BLaER1 treated with 17β-estradiol and CSF1 and Interleukin-3, amounts not matched to agents 10 nM and 100 nM (cell line): Measurements from ENCODE around the gene PLS3.

ENCODE experiments used
- H3K27ac ChIP-seq, 11 experiments: shearing (Covaris generic); formaldehyde crosslinking; 2 replicates each; pipeline ENCODE4 v1.8.1; 2022
- H3K27me3 ChIP-seq, 11 experiments: shearing (Covaris generic); formaldehyde crosslinking; 2 replicates each; pipeline ENCODE4 v1.8.1; 2022
- H3K36me3 ChIP-seq, 11 experiments: shearing (Covaris generic); formaldehyde crosslinking; 2 replicates each; pipeline ENCODE4 v1.8.1; 2022
- H3K4me1 ChIP-seq, 10 experiments: shearing (Covaris generic); formaldehyde crosslinking; 2 replicates each; pipeline ENCODE4 v1.8.1; 2022
- H3K4me2 ChIP-seq, 11 experiments: shearing (Covaris generic); formaldehyde crosslinking; 2 replicates each; pipeline ENCODE4 v1.8.1; 2022
- H3K4me3 ChIP-seq, 10 experiments: shearing (Covaris generic); formaldehyde crosslinking; 2 replicates each; pipeline ENCODE4 v1.8.1; 2022
- H3K9ac ChIP-seq, 11 experiments: shearing (Covaris generic); formaldehyde crosslinking; 2 replicates each; pipeline ENCODE4 v1.8.1; 2022
- H3K9me3 ChIP-seq, 11 experiments: shearing (Covaris generic); formaldehyde crosslinking; replicated peaks in 1 of 11; 2 replicates each; pipeline ENCODE4 v1.8.1; 2022
- H4K20me1 ChIP-seq, 11 experiments: shearing (Covaris generic); formaldehyde crosslinking; 2 replicates each; pipeline ENCODE4 v1.8.1; 2022
- Cebpa-rat ChIP-seq, 11 experiments: shearing (Covaris generic); IDR thresholded peaks; 2 replicates each; pipeline ENCODE4 v1.8.1; 2022

PLS3 gene

GRCh38 chrX:115584696-115585095 is 23.7 kb downstream of the PLS3 start:
- H3K4me3 ChIP-seq: peak overlapping the region in 2 of 10 experiments; percentile 0 to 38; a peak in 2 of 20 replicates
- H3K27me3 ChIP-seq: peaks cover 93 to 100% (median 99%) of the 10 kb centered on the region in 11 experiments
- H3K36me3 ChIP-seq: peaks cover 0 to 7% (median 0%) of the 10 kb centered on the region in 11 experiments; a peak in 3 of 22 replicates
- H4K20me1 ChIP-seq: peaks cover 0 to 46% (median 0%) of the 10 kb centered on the region in 11 experiments; a peak in 8 of 22 replicates
- H3K4me1 ChIP-seq: peaks cover 22 to 49% (median 39%) of the 10 kb centered on the region in 10 experiments
- peak overlapping the region; percentile 18 to 61 (median 50); a peak in 19 of 22 replicates for H3K4me2 ChIP-seq
- H3K27ac ChIP-seq: peak overlapping the region in 10 of 11 experiments; percentile 36 to 62 (median 50); a peak in 19 of 22 replicates
- no peak for TF ChIP-seq Cebpa-rat (IDR thresholded peaks at IDR 0.05)
- H3K9me3 ChIP-seq: no peaks in the 10 kb centered on the region
- H3K9ac ChIP-seq: peak overlapping the region in 2 of 11 experiments; percentile 30 to 57; a peak in 4 of 22 replicates

DNA sequence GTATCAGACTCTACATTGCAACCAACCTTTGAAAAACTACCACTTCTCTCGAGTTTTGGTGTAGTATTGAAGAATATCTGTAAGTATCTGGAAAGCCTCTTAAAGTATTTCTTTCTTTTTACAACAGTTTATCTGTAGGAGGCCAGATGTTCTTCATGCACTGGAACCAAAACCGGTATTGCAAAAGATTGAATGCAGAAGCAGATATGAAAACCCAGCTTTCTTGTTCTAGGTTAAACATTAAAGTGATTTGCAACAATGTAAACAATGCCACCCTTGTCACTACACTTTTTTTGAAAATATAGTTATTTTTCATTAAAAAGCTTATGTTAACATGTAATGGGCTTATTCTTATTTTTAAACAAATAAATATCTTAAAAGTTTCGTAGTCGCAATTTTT is 27.2 kb downstream of the PLS3 start:
- H3K4me2 ChIP-seq: no peak overlapping the region
- H3K9me3 ChIP-seq: no peaks in the 10 kb centered on the region
- no peak for TF ChIP-seq Cebpa-rat (IDR thresholded peaks at IDR 0.05)
- 0 out of 22 replicates have a peak overlapping the region, but pooled peaks of 2 of the 11 experiments have one; percentile 12 to 34 for H3K27ac ChIP-seq
- H3K27me3 ChIP-seq: peaks cover 94 to 100% (median 100%) of the 10 kb centered on the region in 11 experiments
- H3K9ac ChIP-seq: no peak overlapping the region
- H4K20me1 ChIP-seq: peaks cover 0 to 53% (median 0%) of the 10 kb centered on the region in 11 experiments; a peak in 6 of 22 replicates
- H3K4me1 ChIP-seq: peaks cover 30 to 51% (median 41%) of the 10 kb centered on the region in 10 experiments
- H3K36me3 ChIP-seq: 0 out of 22 replicates have a peak, but pooled peaks cover 0 to 3% (median 0%) of the 10 kb centered on the region in 11 experiments
- no peak overlapping the region for H3K4me3 ChIP-seq

DNA sequence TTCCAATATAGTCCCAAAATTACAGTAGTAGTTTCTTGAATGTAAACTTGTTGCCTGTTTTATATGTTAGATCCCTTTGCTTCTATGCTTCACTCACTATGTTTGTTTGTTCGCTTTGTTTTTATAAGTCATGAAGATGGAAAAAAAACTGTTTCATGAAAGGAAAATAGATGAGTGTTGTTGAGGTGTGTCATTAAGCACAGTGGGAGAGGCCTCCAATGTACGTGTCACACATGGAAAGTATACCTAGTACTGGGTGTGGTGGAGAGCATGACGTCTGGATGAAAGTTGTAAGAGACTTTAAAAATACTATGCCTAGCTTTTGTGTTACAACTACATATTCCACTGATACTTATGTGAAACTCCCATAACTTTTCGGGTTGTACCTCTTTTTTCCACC is 28.4 kb downstream of the PLS3 start:
- Histone ChIP-seq H3K9ac (no peak overlapping the region), H3K36me3 (0 out of 22 replicates have a peak, but pooled peaks cover 0 to 3% (median 0%) of the 10 kb centered on the region in 11 experiments), H3K4me1 (peaks cover 25 to 43% (median 35%) of the 10 kb centered on the region in 10 experiments), H3K27me3 (peaks cover 92 to 100% (median 99%) of the 10 kb centered on the region in 11 experiments), H3K4me2 (0 out of 22 replicates have a peak overlapping the region, but pooled peaks of 1 of the 11 experiments have one; percentile 17), H4K20me1 (peaks cover 0 to 46% (median 0%) of the 10 kb centered on the region in 11 experiments; a peak in 6 of 22 replicates), H3K9me3 (no peaks in the 10 kb centered on the region), H3K4me3 (no peak overlapping the region), H3K27ac (no peak overlapping the region)
- TF ChIP-seq Cebpa-rat (IDR thresholded peaks at IDR 0.05): no peak

DNA sequence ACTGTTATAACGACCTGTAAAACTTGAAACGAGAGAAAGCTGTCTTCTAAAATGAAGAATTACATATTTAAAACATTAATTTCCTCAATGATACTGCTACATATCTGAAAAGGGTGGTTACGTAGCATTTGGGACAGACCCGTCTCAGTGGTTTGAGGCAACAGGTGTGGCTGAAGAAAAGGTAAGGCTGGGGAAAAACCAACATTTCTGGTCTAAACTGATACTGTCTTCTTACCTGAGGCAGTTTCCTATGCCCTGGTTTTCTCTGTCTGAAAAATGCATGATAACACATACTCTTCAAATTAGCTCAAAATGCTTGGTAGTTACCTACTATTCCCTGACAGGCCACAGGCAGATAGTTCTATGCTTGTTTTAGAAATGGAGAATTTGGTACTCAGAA is 30.4 kb downstream of the PLS3 start:
- peaks cover 0 to 58% (median 0%) of the 10 kb centered on the region in 11 experiments; a peak in 6 of 22 replicates for H4K20me1 ChIP-seq
- H3K36me3 ChIP-seq: peaks cover 0 to 8% (median 0%) of the 10 kb centered on the region in 11 experiments; a peak in 2 of 22 replicates
- peak overlapping the region in 3 of 11 experiments; percentile 7 to 46 (median 19); a peak in 5 of 22 replicates for H3K27ac ChIP-seq
- H3K4me3 ChIP-seq: no peak overlapping the region
- H3K9ac ChIP-seq: no peak overlapping the region
- H3K27me3 ChIP-seq: peaks cover 95 to 100% (median 99%) of the 10 kb centered on the region in 11 experiments
- TF ChIP-seq Cebpa-rat (IDR thresholded peaks at IDR 0.05): no peak
- H3K4me1 ChIP-seq: peaks cover 27 to 42% (median 36%) of the 10 kb centered on the region in 10 experiments; a peak in 18 of 20 replicates
- peak overlapping the region; percentile 4 to 58 (median 36); a peak in 11 of 22 replicates for H3K4me2 ChIP-seq
- no peaks in the 10 kb centered on the region for H3K9me3 ChIP-seq

DNA sequence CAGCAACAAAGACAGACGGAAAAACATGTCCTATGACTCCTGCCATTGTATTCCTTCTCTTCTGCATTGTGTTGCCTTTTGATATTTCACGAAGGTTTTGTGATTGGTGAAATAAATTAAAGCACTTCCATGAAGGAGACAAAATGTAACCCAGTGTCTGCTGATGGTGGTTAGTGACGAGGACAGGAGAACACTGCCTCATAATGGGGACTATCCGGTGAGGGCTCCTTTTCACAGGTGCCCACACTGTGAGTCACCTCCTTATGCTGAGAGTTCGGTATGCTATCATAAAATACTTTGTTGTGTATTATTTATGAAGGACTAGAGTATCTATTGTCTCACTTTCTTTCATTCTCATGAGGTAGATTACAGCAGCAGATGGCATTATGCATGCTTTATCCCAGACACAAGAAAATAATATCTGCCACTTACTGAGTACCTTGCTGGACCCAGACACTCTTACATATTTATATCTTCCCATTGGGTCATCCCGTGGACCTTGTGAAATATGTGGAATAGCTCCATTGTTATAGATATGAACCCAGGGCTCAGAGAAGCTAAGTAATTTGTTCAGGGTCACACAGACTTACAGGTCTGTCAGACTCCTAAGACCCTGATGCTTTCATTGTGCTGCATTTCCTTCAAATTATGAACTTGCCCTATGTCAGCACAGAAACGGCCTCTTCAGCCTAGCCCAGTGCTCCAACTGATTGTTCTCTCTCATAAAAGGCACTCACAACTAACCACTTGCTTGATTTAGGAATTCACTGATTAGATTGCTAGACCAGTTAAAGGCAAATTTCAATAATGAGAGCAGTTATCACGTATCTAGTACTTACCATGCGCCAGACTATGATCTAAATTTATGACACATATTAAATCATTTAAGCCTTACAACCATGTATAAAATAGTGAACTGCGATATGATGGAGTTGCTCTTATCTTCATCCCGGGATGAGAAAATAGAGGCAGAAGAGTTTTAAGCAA is 31.2 kb downstream of the PLS3 start:
- peaks cover 0 to 9% (median 0%) of the 10 kb centered on the region in 11 experiments; a peak in 2 of 22 replicates for H3K36me3 ChIP-seq
- no peak overlapping the region for H3K4me3 ChIP-seq
- H3K27me3 ChIP-seq: peaks cover 93 to 100% (median 99%) of the 10 kb centered on the region in 11 experiments
- peak overlapping the region; percentile 9 to 68 (median 37); a peak in 18 of 22 replicates for H3K4me2 ChIP-seq
- no peak for TF ChIP-seq Cebpa-rat (IDR thresholded peaks at IDR 0.05)
- no peaks in the 10 kb centered on the region for H3K9me3 ChIP-seq
- H3K9ac ChIP-seq: peak overlapping the region in 3 of 11 experiments; percentile 12 to 34 (median 34); a peak in 3 of 22 replicates
- peaks cover 0 to 56% (median 0%) of the 10 kb centered on the region in 11 experiments; a peak in 6 of 22 replicates for H4K20me1 ChIP-seq
- peaks cover 27 to 42% (median 36%) of the 10 kb centered on the region in 10 experiments; a peak in 18 of 20 replicates for H3K4me1 ChIP-seq
- peak overlapping the region in 8 of 11 experiments; percentile 19 to 61 (median 48); a peak in 10 of 22 replicates for H3K27ac ChIP-seq

GRCh38 chrX:115592997-115593734 is 32.2 kb downstream of the PLS3 start:
- no peak for TF ChIP-seq Cebpa-rat (IDR thresholded peaks at IDR 0.05)
- peaks cover 0 to 9% (median 0%) of the 10 kb centered on the region in 11 experiments; a peak in 2 of 22 replicates for H3K36me3 ChIP-seq
- peak overlapping the region in 7 of 11 experiments; percentile 4 to 50 (median 34); a peak in 10 of 22 replicates for H3K9ac ChIP-seq
- H3K4me3 ChIP-seq: peak overlapping the region in 3 of 10 experiments; percentile 24 to 32 (median 26); a peak in 3 of 20 replicates
- H3K4me2 ChIP-seq: peak overlapping the region; percentile 9 to 68 (median 39); a peak in 20 of 22 replicates
- H4K20me1 ChIP-seq: peaks cover 0 to 59% (median 0%) of the 10 kb centered on the region in 11 experiments; a peak in 6 of 22 replicates
- peaks cover 95 to 100% (median 99%) of the 10 kb centered on the region in 11 experiments for H3K27me3 ChIP-seq
- peaks cover 27 to 42% (median 36%) of the 10 kb centered on the region in 10 experiments; a peak in 18 of 20 replicates for H3K4me1 ChIP-seq
- H3K27ac ChIP-seq: peak overlapping the region in 10 of 11 experiments; percentile 19 to 61 (median 48); a peak in 18 of 22 replicates
- no peaks in the 10 kb centered on the region for H3K9me3 ChIP-seq

DNA sequence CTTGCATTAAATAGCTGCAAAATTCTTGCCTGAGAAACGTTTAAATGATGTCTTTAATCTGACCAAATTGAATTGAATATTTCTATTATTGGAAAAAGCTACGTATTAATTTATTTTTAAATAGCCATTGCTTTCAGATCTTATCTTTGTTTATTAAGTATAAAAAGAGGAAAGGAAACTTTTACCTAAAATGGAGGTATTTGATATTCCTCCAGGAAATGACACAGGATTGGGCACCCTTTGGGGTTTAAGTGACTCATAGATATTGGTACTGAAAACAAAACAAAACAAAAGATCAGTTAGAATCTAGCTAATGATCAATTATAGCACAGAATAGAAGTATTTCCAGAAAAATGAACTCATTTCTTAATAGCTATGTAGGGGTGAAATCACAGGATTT is 34.1 kb downstream of the PLS3 start:
- Histone ChIP-seq H3K27me3 (peaks cover 94 to 100% (median 99%) of the 10 kb centered on the region in 11 experiments), H4K20me1 (peaks cover 0 to 51% (median 0%) of the 10 kb centered on the region in 11 experiments; a peak in 6 of 22 replicates), H3K4me1 (peaks cover 22 to 42% (median 34%) of the 10 kb centered on the region in 10 experiments; a peak in 18 of 20 replicates), H3K4me3 (no peak overlapping the region), H3K27ac (peak overlapping the region in 3 of 11 experiments; percentile 5 to 27 (median 21); a peak in 3 of 22 replicates), H3K9ac (no peak overlapping the region), H3K4me2 (peak overlapping the region in 3 of 11 experiments; percentile 28 to 68 (median 48); a peak in 6 of 22 replicates), H3K9me3 (no peaks in the 10 kb centered on the region), H3K36me3 (peaks cover 0 to 6% (median 0%) of the 10 kb centered on the region in 11 experiments; a peak in 2 of 22 replicates)
- no peak for TF ChIP-seq Cebpa-rat (IDR thresholded peaks at IDR 0.05)
